Measurements from ENCODE around the gene TNFRSF1A. TPM values are rescaled to one million over a fixed set of nuclear protein-coding genes. Genes with fewer than 3 reads are reported as not detected.

The TNFRSF1A gene
- total RNA-seq, 2 experiments from 2014 or later: 16.3 to 19.2 TPM

- intact Hi-C loops (cut with DNase I, micrococcal nuclease): loop anchor here (2.0 kb wide), 1 partner anchor 20 kb away; no protein-coding TSS in a partner anchor
- peak overlapping the region; percentile 100 for H3K4me3 ChIP-seq (ENCODE audit: low read length)
- Mint-ChIP-seq H3K4me1 (ENCODE audit: low read depth) (peaks cover 47% of the 10 kb centered on the region), H3K9me3 (no peaks in the 10 kb centered on the region), H3K4me3 (no peak overlapping the region), H3K27me3 (no peaks in the 10 kb centered on the region), H3K36me3 (ENCODE audit: low read depth) (peaks cover 6% of the 10 kb centered on the region), H3K27ac (no peak overlapping the region)
- no peak for TF ChIP-seq CTCF (IDR thresholded peaks at IDR 0.05)
- ATAC-seq (ENCODE audit: poor library complexity) (no peak), DNase-seq (no peak)
- no peaks in the 10 kb centered on the region for H3K36me3 ChIP-seq (ENCODE audit: insufficient read depth, low read length)
- no peaks in the 10 kb centered on the region for H3K27me3 ChIP-seq (ENCODE audit: control insufficient read depth in 1 of 2, insufficient read depth in 2 of 2, low read length in 2 of 2)
- ChIA-PET CTCF (no interaction called here), POLR2A (interaction anchor here (0.9 to 4.8 kb wide), 7 partner anchors 16 to 128 kb away, joined by 3 to 17 read pairs (median 4); partner anchors contain the start of gene VAMP1)
- peak overlapping the region; percentile 80 to 90 for H3K27ac ChIP-seq (ENCODE audit: low read depth in 1 of 2, low read length in 2 of 2)
- peaks cover 78% of the 10 kb centered on the region for H3K4me1 ChIP-seq (ENCODE audit: insufficient read depth, low read length)
- H3K9me3 ChIP-seq (ENCODE audit: control insufficient read depth in 1 of 2, insufficient read depth in 1 of 2, low read length in 2 of 2): no peaks in the 10 kb centered on the region
These were observed 439 bp upstream of the TNFRSF1A start for GRCh38 chr12:6342140-6342889.

GRCh38 chr12:6340745-6341416, 995 bp downstream of the TNFRSF1A start:
- ChIA-PET POLR2A (interaction anchor here (0.9 to 6.3 kb wide), 7 partner anchors 15 to 197 kb away, joined by 3 to 58 read pairs (median 6); partner anchors contain the start of gene VAMP1), CTCF (interaction anchor here (1.6 to 2.3 kb wide), 2 partner anchors 17 to 125 kb away, joined by 6 to 8 read pairs; no protein-coding TSS in a partner anchor)
- no peaks in the 10 kb centered on the region for H3K27me3 Mint-ChIP-seq
- ATAC-seq (ENCODE audit: poor library complexity): no peak
- DNase-seq: peak in 2 of 14 experiments; percentile 41 to 48
- no peak overlapping the region for H3K4me3 Mint-ChIP-seq
- H3K9me3 ChIP-seq (ENCODE audit: control insufficient read depth in 1 of 2, insufficient read depth in 1 of 2, low read length in 2 of 2): no peaks in the 10 kb centered on the region
- no peaks in the 10 kb centered on the region for H3K27me3 ChIP-seq (ENCODE audit: control insufficient read depth in 1 of 2, insufficient read depth in 2 of 2, low read length in 2 of 2)
- H3K27ac Mint-ChIP-seq: no peak overlapping the region
- peaks cover 78% of the 10 kb centered on the region for H3K4me1 ChIP-seq (ENCODE audit: insufficient read depth, low read length)
- no peaks in the 10 kb centered on the region for H3K36me3 ChIP-seq (ENCODE audit: insufficient read depth, low read length)
- no peak for TF ChIP-seq CTCF (IDR thresholded peaks at IDR 0.05)
- intact Hi-C loops (cut with DNase I, micrococcal nuclease): loop anchor here in 1 of 2 experiments (2.0 kb wide), 1 partner anchor 194 kb away; the partner anchor contains the start of gene GAPDH
- H3K4me3 ChIP-seq (ENCODE audit: low read length): peak overlapping the region; percentile 100
- H3K36me3 Mint-ChIP-seq (ENCODE audit: low read depth): peaks cover 9% of the 10 kb centered on the region
- peak overlapping the region; percentile 80 to 90 for H3K27ac ChIP-seq (ENCODE audit: low read depth in 1 of 2, low read length in 2 of 2)
- H3K4me1 Mint-ChIP-seq (ENCODE audit: low read depth): peaks cover 32% of the 10 kb centered on the region
- no peaks in the 10 kb centered on the region for H3K9me3 Mint-ChIP-seq

GRCh38 chr12:6340032-6340638, 1.7 kb downstream of the TNFRSF1A start:
- Histone ChIP-seq H3K9me3 (ENCODE audit: control insufficient read depth in 1 of 2, insufficient read depth in 1 of 2, low read length in 2 of 2) (no peaks in the 10 kb centered on the region), H3K27ac (ENCODE audit: low read depth in 1 of 2, low read length in 2 of 2) (peak overlapping the region; percentile 80 to 90), H3K36me3 (ENCODE audit: insufficient read depth, low read length) (no peaks in the 10 kb centered on the region), H3K4me1 (ENCODE audit: insufficient read depth, low read length) (peaks cover 78% of the 10 kb centered on the region), H3K27me3 (ENCODE audit: control insufficient read depth in 1 of 2, insufficient read depth in 2 of 2, low read length in 2 of 2) (no peaks in the 10 kb centered on the region), H3K4me3 (ENCODE audit: low read length) (peak overlapping the region; percentile 100)
- no peak overlapping the region for H3K27ac Mint-ChIP-seq
- H3K4me1 Mint-ChIP-seq (ENCODE audit: low read depth): peaks cover 25% of the 10 kb centered on the region
- H3K27me3 Mint-ChIP-seq: no peaks in the 10 kb centered on the region
- H3K36me3 Mint-ChIP-seq (ENCODE audit: low read depth): peaks cover 15% of the 10 kb centered on the region
- H3K9me3 Mint-ChIP-seq: no peaks in the 10 kb centered on the region
- CTCF ChIA-PET: interaction anchor here (0.8 to 2.3 kb wide), 3 partner anchors 17 to 125 kb away, joined by 4 to 8 read pairs (median 6); no protein-coding TSS in a partner anchor
- intact Hi-C loops (cut with DNase I, micrococcal nuclease): loop anchor here in 1 of 2 experiments (2.0 kb wide), 1 partner anchor 195 kb away; the partner anchor contains the start of gene GAPDH
- POLR2A ChIA-PET: interaction anchor here (0.9 to 6.3 kb wide), 10 partner anchors 14 to 198 kb away, joined by 3 to 58 read pairs (median 6); partner anchors contain the start of genes MRPL51, NCAPD2 and VAMP1
- H3K4me3 Mint-ChIP-seq: no peak overlapping the region
- DNase-seq: peak in 6 of 14 experiments; percentile 23 to 58 (median 50)
- no peak for ATAC-seq (ENCODE audit: poor library complexity)
- no peak for TF ChIP-seq CTCF (IDR thresholded peaks at IDR 0.05)
